SU-DHL-6 (cell line): ENCODE data around the gene MTHFD2.

Experiments used
- EZH2phosphoT487 ChIP-seq: fragments of 200-600 bp; sonication (generic), shearing (Covaris generic); conservative IDR thresholded peaks from 2 replicates; pipeline ENCODE4 v1.6.1; 2018; ENCODE audit warnings: mild to moderate bottlenecking, antibody characterized with exemption, low read length, moderate library complexity, mixed read lengths
- TF ChIP-seq, protein P1 (sequence below): fragments of 200-600 bp; sonication (generic); IDR thresholded peaks from one replicate; pipeline ENCODE4 v1.5.1; 2017; ENCODE audit warnings: antibody characterized with exemption, mild to moderate bottlenecking, low read length, moderate library complexity; ENCODE audit not compliant: insufficient read depth, poor library complexity, severe bottlenecking

- TF ChIP-seq, protein P1, sequence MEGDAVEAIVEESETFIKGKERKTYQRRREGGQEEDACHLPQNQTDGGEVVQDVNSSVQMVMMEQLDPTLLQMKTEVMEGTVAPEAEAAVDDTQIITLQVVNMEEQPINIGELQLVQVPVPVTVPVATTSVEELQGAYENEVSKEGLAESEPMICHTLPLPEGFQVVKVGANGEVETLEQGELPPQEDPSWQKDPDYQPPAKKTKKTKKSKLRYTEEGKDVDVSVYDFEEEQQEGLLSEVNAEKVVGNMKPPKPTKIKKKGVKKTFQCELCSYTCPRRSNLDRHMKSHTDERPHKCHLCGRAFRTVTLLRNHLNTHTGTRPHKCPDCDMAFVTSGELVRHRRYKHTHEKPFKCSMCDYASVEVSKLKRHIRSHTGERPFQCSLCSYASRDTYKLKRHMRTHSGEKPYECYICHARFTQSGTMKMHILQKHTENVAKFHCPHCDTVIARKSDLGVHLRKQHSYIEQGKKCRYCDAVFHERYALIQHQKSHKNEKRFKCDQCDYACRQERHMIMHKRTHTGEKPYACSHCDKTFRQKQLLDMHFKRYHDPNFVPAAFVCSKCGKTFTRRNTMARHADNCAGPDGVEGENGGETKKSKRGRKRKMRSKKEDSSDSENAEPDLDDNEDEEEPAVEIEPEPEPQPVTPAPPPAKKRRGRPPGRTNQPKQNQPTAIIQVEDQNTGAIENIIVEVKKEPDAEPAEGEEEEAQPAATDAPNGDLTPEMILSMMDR: no peak
- TF ChIP-seq EZH2phosphoT487: no peak
Measured at GRCh38 chr2:74249406-74250122, 51.1 kb downstream of the MTHFD2 start.
